Testis (tissue), 3 donors: Measurements from ENCODE around the gene NDUFC1. TPM values are rescaled to one million over a fixed set of nuclear protein-coding genes. Genes with fewer than 3 reads are reported as not detected.

Experiments
- DNase-seq: peaks from one replicate; pipeline ENCODE4 v3.0.0-alpha.2; 2019
- H3K27ac ChIP-seq, 2 donors: fragments of 200-600 bp; sonication (generic); one replicate each; pipeline ENCODE4 v1.5.1; 2019
- H3K27me3 ChIP-seq: fragments of 200-600 bp; sonication (generic); one replicate; pipeline ENCODE4 v1.5.1; 2019
- H3K36me3 ChIP-seq: fragments of 200-600 bp; sonication (generic); one replicate; pipeline ENCODE4 v1.5.1; 2017; ENCODE audit warnings: low read depth; ENCODE audit errors: missing control alignments
- H3K4me1 ChIP-seq: fragments of 200-600 bp; sonication (generic); one replicate; pipeline ENCODE4 v1.5.1; 2019
- H3K4me3 ChIP-seq, 2 donors: fragments of 200-600 bp; sonication (generic); one replicate each; pipeline ENCODE4 v1.5.1; 2017 to 2019
- H3K9me3 ChIP-seq: fragments of 200-600 bp; sonication (generic); one replicate; pipeline ENCODE4 v1.5.1; 2017
- POLR2A ChIP-seq: fragments of 450-650 bp; IDR thresholded peaks from one replicate; pipeline ENCODE4 v1.6.1; 2017; ENCODE audit warnings: antibody characterized with exemption, mild to moderate bottlenecking, moderate library complexity
- WGBS, 2 donors: methylation state at CpG; one replicate each; pipeline ENCODE4 v1.1.5; 2018; 5-methylcytosine and 5-hydroxymethylcytosine counted together
- intact Hi-C: fragments of 100-400 bp; cut with DNase I; formaldehyde crosslinking; loops from one replicate; pipeline ENCODE4 v1.15.1; 2023; ENCODE audit warnings: low total_unique reads
- polyA plus RNA-seq: library from polyadenylated mRNA; stranded (reverse); fragments of 350-450 nt; fragmentation: Illumina TruSeq; extraction: RNeasy Lipid Tissue Mini Kit (QIAGEN cat#74804); gene quantifications from one replicate; pipeline ENCODE4 v1.2.3, GENCODE V29; 2014; ENCODE audit warnings: low read depth, low replicate concordance; ENCODE audit not compliant: insufficient read depth
- small RNA-seq, 2 donors: library from RNA; depleted of rRNA; stranded (forward); fragments of <200 nt; gene quantifications; one replicate each; pipeline ENCODE3, GENCODE V24; 2016
- total RNA-seq, 2 donors: library from RNA; depleted of rRNA; stranded (reverse); fragments of >200 nt; gene quantifications; one replicate each; pipeline ENCODE4 v1.2.3, GENCODE V29; 2016
- TF ChIP-seq, protein P1 (sequence below), 3 experiments: fragments of 450-650 bp in 2 of 3; fragments of 200-600 bp in 1 of 3; sonication (generic) in 1 of 3; IDR thresholded peaks; one replicate each; pipeline ENCODE4 v1.5.1; 2016 to 2019; ENCODE audit warnings: antibody characterized with exemption in 3 of 3, mild to moderate bottlenecking in 2 of 3, moderate library complexity in 1 of 3

Gene NDUFC1
- total and polyA plus RNA-seq, 3 donors from 2014 or later: 121 to 201 (median 127) TPM

DNA sequence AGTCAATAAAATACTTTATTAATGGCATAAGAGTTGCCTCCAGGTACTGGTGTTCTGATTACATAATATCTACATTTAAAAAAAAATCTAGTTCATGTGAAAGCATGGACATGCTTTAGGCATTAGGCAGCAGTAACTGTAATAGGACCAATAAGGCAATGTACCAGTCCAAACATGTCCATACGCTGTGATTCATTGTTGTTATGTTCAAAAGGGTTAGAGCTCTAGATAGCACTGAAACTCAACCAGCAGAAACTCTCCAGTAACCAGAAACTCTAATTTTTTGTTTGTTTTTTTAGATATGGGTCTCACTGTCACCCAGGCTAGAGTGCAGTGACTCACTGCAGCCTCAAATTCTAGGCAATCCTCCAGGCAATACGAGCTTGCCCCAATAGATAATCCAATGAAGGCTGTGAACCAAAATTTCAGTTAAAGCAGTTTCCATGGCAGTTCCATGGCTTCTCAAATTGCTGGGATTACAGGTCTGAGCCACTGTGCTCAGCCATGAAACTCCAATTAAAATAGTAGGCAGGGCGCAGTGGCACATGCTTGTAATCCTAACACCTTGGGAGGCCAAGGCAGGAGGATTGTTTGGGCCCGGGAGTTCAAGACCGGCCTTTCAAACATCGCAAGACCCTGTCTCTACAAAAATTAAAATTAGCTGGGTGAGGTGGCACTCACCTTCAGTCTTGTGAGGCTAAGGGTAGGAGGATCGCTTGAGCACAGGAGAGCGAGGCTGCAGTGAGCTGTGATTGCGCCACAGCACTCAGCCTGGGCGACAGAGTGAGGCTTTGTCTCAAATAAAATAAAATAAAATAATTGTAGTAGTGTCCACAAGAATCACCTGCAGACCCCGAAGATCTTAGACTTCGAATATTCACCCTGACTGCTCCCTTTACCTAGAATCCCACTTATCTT is 58.6 kb downstream of the NDUFC1 start:
- H3K4me1 ChIP-seq: peaks cover 9% of the 10 kb centered on the region
- H3K36me3 ChIP-seq: no peaks in the 10 kb centered on the region
- TF ChIP-seq, protein P1, sequence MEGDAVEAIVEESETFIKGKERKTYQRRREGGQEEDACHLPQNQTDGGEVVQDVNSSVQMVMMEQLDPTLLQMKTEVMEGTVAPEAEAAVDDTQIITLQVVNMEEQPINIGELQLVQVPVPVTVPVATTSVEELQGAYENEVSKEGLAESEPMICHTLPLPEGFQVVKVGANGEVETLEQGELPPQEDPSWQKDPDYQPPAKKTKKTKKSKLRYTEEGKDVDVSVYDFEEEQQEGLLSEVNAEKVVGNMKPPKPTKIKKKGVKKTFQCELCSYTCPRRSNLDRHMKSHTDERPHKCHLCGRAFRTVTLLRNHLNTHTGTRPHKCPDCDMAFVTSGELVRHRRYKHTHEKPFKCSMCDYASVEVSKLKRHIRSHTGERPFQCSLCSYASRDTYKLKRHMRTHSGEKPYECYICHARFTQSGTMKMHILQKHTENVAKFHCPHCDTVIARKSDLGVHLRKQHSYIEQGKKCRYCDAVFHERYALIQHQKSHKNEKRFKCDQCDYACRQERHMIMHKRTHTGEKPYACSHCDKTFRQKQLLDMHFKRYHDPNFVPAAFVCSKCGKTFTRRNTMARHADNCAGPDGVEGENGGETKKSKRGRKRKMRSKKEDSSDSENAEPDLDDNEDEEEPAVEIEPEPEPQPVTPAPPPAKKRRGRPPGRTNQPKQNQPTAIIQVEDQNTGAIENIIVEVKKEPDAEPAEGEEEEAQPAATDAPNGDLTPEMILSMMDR (IDR thresholded peaks at IDR 0.05): no peak
- no peak for TF ChIP-seq POLR2A
- 87 to 93% methylated on average over 12 of the region's 12 CpGs for WGBS, 2 donors
- H3K27me3 ChIP-seq: no peaks in the 10 kb centered on the region
- H3K9me3 ChIP-seq: no peaks in the 10 kb centered on the region
- no peak overlapping the region for H3K27ac ChIP-seq
- intact Hi-C loops: no loop called here
- no peak for DNase-seq
- H3K4me3 ChIP-seq: no peak overlapping the region

DNA sequence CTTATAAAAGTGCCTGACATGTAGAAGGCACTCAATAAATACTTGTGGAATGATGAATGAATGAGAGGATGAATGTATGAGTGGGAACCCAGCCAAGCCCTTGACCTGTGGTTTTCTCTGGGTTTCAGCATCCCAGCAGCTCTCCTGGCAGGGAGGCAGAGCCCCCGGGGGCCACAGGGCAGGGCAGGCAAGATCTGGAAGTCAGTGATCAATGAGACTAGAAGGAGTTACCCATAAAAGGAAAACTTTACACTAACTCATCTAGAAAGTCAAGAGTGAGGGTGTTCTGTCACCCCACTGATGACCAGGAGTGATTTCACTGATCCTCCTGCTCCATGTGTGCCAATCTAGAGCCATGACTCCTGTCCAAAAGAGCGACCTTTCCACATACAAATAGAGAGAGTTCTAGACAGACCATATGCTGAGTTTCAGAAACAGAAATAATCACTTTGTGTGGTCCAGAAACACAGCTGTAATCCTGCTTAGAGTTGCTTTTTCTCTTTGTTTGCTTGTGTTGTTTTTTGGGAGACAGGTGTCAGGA is 59.7 kb downstream of the NDUFC1 start:
- H3K27ac ChIP-seq: no peak overlapping the region
- no peak overlapping the region for H3K4me3 ChIP-seq
- H3K9me3 ChIP-seq: no peaks in the 10 kb centered on the region
- TF ChIP-seq, protein P1 (IDR thresholded peaks at IDR 0.05): no peak
- TF ChIP-seq POLR2A: no peak
- peaks cover 5% of the 10 kb centered on the region for H3K4me1 ChIP-seq
- intact Hi-C loops: no loop called here
- 54 to 82% methylated on average over 2 of the region's 2 CpGs for WGBS, 2 donors
- H3K36me3 ChIP-seq: no peaks in the 10 kb centered on the region
- no peaks in the 10 kb centered on the region for H3K27me3 ChIP-seq
- DNase-seq: no peak

DNA sequence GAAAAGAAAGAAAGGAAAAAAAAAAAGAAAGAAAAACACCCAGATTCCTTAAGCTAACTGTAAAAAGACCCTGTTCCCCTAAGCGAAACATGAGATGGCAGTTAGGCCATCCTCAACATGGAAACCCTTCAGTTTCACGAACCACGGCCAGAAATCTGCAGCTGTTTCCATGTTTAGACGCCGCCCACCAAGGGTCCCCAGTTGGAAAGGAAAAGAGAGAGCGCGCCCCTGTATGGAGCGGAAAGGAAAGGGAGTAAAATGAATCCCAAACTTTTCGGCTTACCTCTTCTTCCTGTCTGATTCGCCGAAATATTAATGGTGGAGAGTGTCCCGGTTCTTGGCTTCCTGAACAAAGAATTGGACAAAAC is 60.5 kb downstream of the NDUFC1 start:
- intact Hi-C loops: no loop called here
- Histone ChIP-seq H3K9me3 (no peaks in the 10 kb centered on the region), H3K4me1 (peaks cover 5% of the 10 kb centered on the region), H3K27ac (no peak overlapping the region), H3K36me3 (no peaks in the 10 kb centered on the region), H3K4me3 (peak overlapping the region in 1 of 2 donors; percentile 10), H3K27me3 (no peaks in the 10 kb centered on the region)
- WGBS, 2 donors: 67 to 71% methylated on average over 12 of the region's 12 CpGs
- DNase-seq: no peak
- TF ChIP-seq, protein P1 (IDR thresholded peaks at IDR 0.05): no peak
- no peak for TF ChIP-seq POLR2A

DNA sequence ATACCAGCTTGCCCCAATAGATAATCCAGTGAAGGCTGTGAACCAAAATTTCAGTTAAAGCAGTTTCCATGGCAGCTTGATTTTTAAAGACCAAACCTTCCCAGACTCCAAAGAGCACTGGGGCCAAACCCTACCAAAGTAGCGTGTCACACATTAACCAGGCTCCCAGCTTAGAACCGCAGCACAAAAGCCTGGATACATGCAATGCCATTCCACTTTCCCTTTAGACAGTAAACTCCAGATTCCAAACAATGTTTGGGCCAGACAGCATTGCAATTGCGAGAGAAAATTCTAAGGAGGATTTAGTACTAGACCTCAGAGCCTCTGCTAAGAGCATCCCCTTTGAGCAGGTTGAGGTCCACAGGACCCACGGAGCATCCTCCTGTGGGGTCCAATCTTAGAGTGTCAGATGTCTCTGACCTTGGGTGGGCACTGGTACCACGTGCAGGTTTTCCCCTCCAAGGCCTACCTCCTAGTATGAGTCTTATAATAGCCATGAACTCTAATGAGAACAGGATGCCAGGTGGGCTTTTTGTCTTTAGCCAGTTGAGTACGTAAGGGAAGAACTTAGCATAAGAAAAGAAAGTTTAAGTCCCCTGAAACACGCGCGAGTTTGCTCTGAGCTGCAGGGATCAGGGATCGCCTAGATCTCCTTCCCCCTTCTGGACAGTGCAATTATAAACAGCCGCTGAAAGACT is 61.0 kb downstream of the NDUFC1 start:
- peak overlapping the region in 1 of 2 donors; percentile 10 for H3K4me3 ChIP-seq
- no peaks in the 10 kb centered on the region for H3K9me3 ChIP-seq
- H3K27ac ChIP-seq: no peak overlapping the region
- no peaks in the 10 kb centered on the region for H3K27me3 ChIP-seq
- 57 to 73% methylated on average over 11 of the region's 11 CpGs for WGBS, 2 donors
- intact Hi-C loops: no loop called here
- no peak for TF ChIP-seq POLR2A
- TF ChIP-seq, protein P1 (IDR thresholded peaks at IDR 0.05): no peak
- H3K4me1 ChIP-seq: peaks cover 5% of the 10 kb centered on the region
- DNase-seq: no peak
- H3K36me3 ChIP-seq: no peaks in the 10 kb centered on the region

Small RNA genes within 50 kb of the gene (small RNA-seq; reads per million reads assigned to genes)
- 0 reads per million in 2 donors for gene RNU6-1074P
- 0 reads per million in 2 donors for gene RNU6-1214P

Other genes starting within 250 kb of the NDUFC1 start
- gene ELF2, start 125.3 kb downstream of the NDUFC1 start, total RNA-seq: 10 to 100 TPM; 52.0 to 53.6 TPM
- 72.6 TPM for gene ELF2, start 125.3 kb downstream of the NDUFC1 start, polyA plus RNA-seq
- 1 to 10 TPM; 2.3 to 3.1 TPM for gene MGARP, start 22.3 kb downstream of the NDUFC1 start, total RNA-seq
- 10.9 TPM for gene MGARP, start 22.3 kb downstream of the NDUFC1 start, polyA plus RNA-seq
- gene NAA15, start 972 bp downstream of the NDUFC1 start, total RNA-seq: 10 to 100 TPM; 33.9 to 35.4 TPM
- gene NAA15, start 972 bp downstream of the NDUFC1 start, polyA plus RNA-seq: 16.8 TPM
- 10 to 100 TPM; 10.9 to 12.1 TPM for gene RAB33B, start 151.6 kb upstream of the NDUFC1 start, total RNA-seq
- gene RAB33B, start 151.6 kb upstream of the NDUFC1 start, polyA plus RNA-seq: 8.8 TPM